ENCODE results near the gene POU2AF1. TPM values are rescaled to one million over a fixed set of nuclear protein-coding genes. Genes with fewer than 3 reads are reported as not detected.

The POU2AF1 gene
- total and polyA plus RNA-seq, 12 donors, result 0.07 to 1.8 (median 0.15) TPM; not detected in 3

DNA sequence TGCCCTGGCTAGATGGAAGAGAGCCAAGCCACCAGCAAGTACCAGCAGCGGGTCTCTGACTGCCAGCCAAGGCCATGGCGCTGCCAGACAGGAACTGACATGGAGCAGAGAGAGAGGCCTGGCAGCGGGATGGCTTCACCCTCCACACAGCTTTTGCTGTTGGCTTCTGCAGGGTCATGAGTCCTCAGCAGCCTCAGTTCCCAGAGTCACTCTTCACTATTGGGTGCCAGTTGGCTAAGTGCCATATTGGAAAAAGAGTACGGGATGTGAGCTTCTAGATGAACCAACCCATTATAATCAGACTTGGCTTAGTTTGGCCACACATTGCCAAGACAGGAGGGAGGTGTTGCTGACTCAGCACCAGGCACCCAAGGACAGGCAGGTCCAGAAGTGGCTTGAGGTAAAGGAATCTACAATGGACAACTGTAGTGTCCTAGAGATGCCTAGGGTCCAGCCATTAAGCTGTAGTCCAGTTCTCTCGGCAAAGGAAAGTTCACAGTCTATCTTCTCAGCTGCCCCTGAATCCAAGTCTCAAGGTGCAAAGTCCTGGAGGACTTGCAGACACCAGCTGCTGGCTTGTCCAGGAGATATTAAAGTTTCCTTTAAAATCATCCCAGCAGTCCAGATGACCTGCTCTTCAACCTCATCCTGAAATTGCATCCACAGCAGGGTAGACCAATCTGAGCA, 40.7 kb upstream of the POU2AF1 start:
- DNase-seq (no peak), ATAC-seq (peak in 1 of 8 donors; percentile 31)
- H3K27ac ChIP-seq, result no peak overlapping the region
- H3K27me3 ChIP-seq, result peaks cover 0 to 5% (median 0%) of the 10 kb centered on the region in 7 donors
- H3K4me3 ChIP-seq, result no peak overlapping the region
- TF ChIP-seq, protein P1, sequence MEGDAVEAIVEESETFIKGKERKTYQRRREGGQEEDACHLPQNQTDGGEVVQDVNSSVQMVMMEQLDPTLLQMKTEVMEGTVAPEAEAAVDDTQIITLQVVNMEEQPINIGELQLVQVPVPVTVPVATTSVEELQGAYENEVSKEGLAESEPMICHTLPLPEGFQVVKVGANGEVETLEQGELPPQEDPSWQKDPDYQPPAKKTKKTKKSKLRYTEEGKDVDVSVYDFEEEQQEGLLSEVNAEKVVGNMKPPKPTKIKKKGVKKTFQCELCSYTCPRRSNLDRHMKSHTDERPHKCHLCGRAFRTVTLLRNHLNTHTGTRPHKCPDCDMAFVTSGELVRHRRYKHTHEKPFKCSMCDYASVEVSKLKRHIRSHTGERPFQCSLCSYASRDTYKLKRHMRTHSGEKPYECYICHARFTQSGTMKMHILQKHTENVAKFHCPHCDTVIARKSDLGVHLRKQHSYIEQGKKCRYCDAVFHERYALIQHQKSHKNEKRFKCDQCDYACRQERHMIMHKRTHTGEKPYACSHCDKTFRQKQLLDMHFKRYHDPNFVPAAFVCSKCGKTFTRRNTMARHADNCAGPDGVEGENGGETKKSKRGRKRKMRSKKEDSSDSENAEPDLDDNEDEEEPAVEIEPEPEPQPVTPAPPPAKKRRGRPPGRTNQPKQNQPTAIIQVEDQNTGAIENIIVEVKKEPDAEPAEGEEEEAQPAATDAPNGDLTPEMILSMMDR (IDR thresholded peaks at IDR 0.05), result no peak
- H3K9me3 ChIP-seq, result no peaks in the 10 kb centered on the region
- H3K36me3 ChIP-seq, result no peaks in the 10 kb centered on the region
- WGBS, 2 donors, result 61 to 69% methylated on average over 5 of the region's 5 CpGs
- peaks cover 0 to 31% (median 16%) of the 10 kb centered on the region in 9 donors for H3K4me1 ChIP-seq
- intact Hi-C loops (cut with DNase I), result loop anchor here in 9 of 10 donors (5.0 kb wide), 4 partner anchors 117 to 137 kb away; partner anchors contain the start of gene POU2AF3 (in 2 of the 9)

DNA sequence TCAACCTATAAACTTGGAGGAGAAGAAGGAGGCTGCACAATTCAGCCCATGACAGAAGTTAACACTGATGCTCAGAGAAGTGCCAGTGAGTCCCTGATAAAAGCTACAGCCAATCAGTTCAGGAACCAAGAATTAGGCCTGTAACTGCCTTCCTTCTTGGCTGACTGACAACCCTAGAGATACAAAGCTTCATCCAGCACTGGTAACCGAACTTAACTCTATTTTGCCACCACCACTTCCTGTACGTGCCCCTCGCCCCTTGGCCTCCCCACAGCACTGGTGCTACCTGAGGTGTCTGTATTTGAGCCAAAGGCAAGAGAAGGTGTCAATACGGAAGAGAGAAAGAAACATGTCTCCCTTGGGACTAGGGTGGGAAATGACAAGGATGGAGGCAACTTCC, 40.1 kb upstream of the POU2AF1 start:
- Histone ChIP-seq H3K27me3 (peaks cover 0 to 5% (median 0%) of the 10 kb centered on the region in 7 donors), H3K9me3 (no peaks in the 10 kb centered on the region), H3K36me3 (no peaks in the 10 kb centered on the region), H3K4me1 (peaks cover 0 to 31% (median 16%) of the 10 kb centered on the region in 9 donors), H3K27ac (no peak overlapping the region), H3K4me3 (no peak overlapping the region)
- TF ChIP-seq, protein P1 (IDR thresholded peaks at IDR 0.05), result no peak
- 85 to 92% methylated on average over 4 of the region's 4 CpGs for WGBS, 2 donors
- DNase-seq (no peak), ATAC-seq (no peak)
- intact Hi-C loops (cut with DNase I), result loop anchor here in 2 of 10 donors (5.0 kb wide), 2 partner anchors 122 to 132 kb away; partner anchors contain the start of gene POU2AF3 (in 1 of the 2)

DNA sequence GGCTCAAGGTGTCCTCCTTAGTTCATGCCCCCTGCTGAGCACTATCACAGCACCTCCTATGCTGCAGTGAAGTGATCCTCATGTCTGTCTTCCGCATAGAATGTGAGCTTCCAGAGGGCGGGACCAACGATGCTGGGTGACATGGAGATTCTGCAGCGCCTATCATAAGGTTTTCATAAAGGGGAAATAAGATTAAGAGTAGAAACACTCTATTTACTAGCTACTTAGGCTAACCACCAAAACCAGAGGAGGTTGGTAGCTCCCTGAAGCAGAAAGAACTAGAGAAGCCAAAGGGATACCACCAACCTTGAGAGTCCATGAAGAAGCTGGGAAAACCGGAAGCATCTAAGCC, 39.3 kb upstream of the POU2AF1 start:
- TF ChIP-seq, protein P1 (IDR thresholded peaks at IDR 0.05), result no peak
- WGBS, 2 donors, result 58 to 60% methylated on average over 5 of the region's 5 CpGs
- Histone ChIP-seq H3K27me3 (peaks cover 0 to 5% (median 0%) of the 10 kb centered on the region in 7 donors), H3K9me3 (no peaks in the 10 kb centered on the region), H3K4me3 (no peak overlapping the region), H3K4me1 (peaks cover 0 to 31% (median 16%) of the 10 kb centered on the region in 9 donors), H3K27ac (no peak overlapping the region), H3K36me3 (no peaks in the 10 kb centered on the region)
- DNase-seq (no peak), ATAC-seq (no peak)
- intact Hi-C loops (cut with DNase I), result loop anchor here in 2 of 10 donors (5.0 kb wide), 2 partner anchors 121 to 131 kb away; partner anchors contain the start of gene POU2AF3 (in 1 of the 2)

DNA sequence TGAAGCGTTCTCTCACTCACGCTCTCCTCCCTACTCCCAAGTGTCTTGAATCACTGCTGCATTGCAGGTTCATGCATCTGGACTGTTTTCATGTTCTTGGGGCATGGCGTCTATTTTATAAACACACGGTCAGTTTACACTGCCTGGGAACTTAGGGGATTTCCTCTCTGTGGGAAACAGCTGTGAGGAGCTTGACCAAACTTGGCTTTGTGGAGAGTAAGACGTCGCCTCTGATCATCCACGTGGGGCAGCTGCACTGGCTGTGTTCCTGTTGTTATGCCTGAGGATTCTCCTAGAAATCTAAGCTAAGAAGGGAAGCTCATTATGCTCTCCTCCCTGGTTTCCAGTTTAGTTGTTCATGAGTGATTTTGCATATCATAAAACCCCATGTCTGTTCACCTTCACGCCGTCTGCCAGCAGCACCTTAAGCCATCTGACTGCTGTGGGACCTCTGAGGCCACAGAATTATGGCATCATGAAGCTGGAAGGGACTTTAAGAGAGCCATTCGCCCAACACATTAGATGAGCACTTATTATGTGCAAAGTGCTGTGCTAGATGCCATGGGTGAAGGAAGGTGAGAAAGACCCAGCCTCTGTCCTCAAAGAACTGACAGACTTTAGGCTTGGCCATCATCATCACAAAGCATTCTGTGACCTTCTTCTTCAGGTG, 38.8 kb upstream of the POU2AF1 start:
- H3K27ac ChIP-seq, result no peak overlapping the region
- H3K36me3 ChIP-seq, result no peaks in the 10 kb centered on the region
- peaks cover 0 to 31% (median 16%) of the 10 kb centered on the region in 9 donors for H3K4me1 ChIP-seq
- H3K4me3 ChIP-seq, result no peak overlapping the region
- 39 to 52% methylated on average over 10 of the region's 10 CpGs for WGBS, 2 donors
- H3K27me3 ChIP-seq, result peaks cover 0 to 3% (median 0%) of the 10 kb centered on the region in 7 donors
- intact Hi-C loops (cut with DNase I), result loop anchor here in 2 of 10 donors (5.0 kb wide), 2 partner anchors 121 to 131 kb away; partner anchors contain the start of gene POU2AF3 (in 1 of the 2)
- DNase-seq, result peak; percentile 26 to 62
- H3K9me3 ChIP-seq, result no peaks in the 10 kb centered on the region
- TF ChIP-seq, protein P1 (IDR thresholded peaks at IDR 0.05), result no peak
- peak; percentile 62 to 92 (median 86) for ATAC-seq
